ENCODE results near the gene RABEP2. TPM values are rescaled to one million over a fixed set of nuclear protein-coding genes. Genes with fewer than 3 reads are reported as not detected.
"Not testable (repeated sequence)": the region's sequence is repeated elsewhere in the genome, so short reads cannot be mapped to it uniquely, and the experiment has no call there.

RABEP2 gene
- total and polyA plus RNA-seq, 3 experiments from 2014 or later = 6.6 to 21.7 (median 20.8) TPM

GRCh38 chr16:28931801-28932225 lies 6.8 kb upstream of the RABEP2 start, which contains the start of gene CD19:
Gene CD19 (plus strand): TSS chr16:28931971. CDS start chr16:28932001, 30 bp downstream.
- CTCF ChIA-PET = interaction anchor here (1.6 kb wide), 1 partner anchor 13 kb away, joined by 6 read pairs; no protein-coding TSS in a partner anchor
- no peak within 1 kb of the TSS for H3K4me3 Mint-ChIP-seq
- H3K27ac Mint-ChIP-seq = peak within 1 kb of the TSS; percentile 43 to 91 (median 86)
- Histone ChIP-seq H3K27me3 (ENCODE audit: insufficient read depth, low read length, poor library complexity, severe bottlenecking) (no peaks in the 10 kb centered on the region), H3K27ac (ENCODE audit: low read depth, low read length) (no peak within 1 kb of the TSS), H3K9me3 (ENCODE audit: low read length) (no peaks in the 10 kb centered on the region), H3K4me3 (ENCODE audit: low read length) (no peak within 1 kb of the TSS), H3K36me3 (ENCODE audit: insufficient read depth, low read length) (no peaks in the 10 kb centered on the region), H3K4me1 (ENCODE audit: insufficient read depth, low read length) (peaks cover 12% of the 10 kb centered on the region)
- DNase-seq = no peak
- H3K36me3 Mint-ChIP-seq = no peaks in the 10 kb centered on the region
- no peaks in the 10 kb centered on the region for H3K27me3 Mint-ChIP-seq
- POLR2A ChIA-PET = interaction anchor here (1.0 kb wide), 1 partner anchor 18 kb away, joined by 3 read pairs; no protein-coding TSS in a partner anchor
- no peaks in the 10 kb centered on the region for H3K9me3 Mint-ChIP-seq
- H3K4me1 Mint-ChIP-seq = peaks cover 20 to 25% (median 21%) of the 10 kb centered on the region in 3 donors

- peaks cover 0 to under 1% (median 0%) of the 10 kb centered on the region in 3 donors for H3K36me3 Mint-ChIP-seq
- no peak overlapping the region for H3K4me3 ChIP-seq (ENCODE audit: low read length)
- H3K27me3 ChIP-seq (ENCODE audit: insufficient read depth, low read length, poor library complexity, severe bottlenecking) = no peaks in the 10 kb centered on the region
- H3K36me3 ChIP-seq (ENCODE audit: insufficient read depth, low read length) = no peaks in the 10 kb centered on the region
- H3K27me3 Mint-ChIP-seq = no peaks in the 10 kb centered on the region
- peaks cover 13% of the 10 kb centered on the region for H3K4me1 ChIP-seq (ENCODE audit: insufficient read depth, low read length)
- CTCF ChIA-PET = no interaction called here
- no peak for DNase-seq
- H3K4me1 Mint-ChIP-seq = peaks cover 16 to 20% (median 18%) of the 10 kb centered on the region in 3 donors
- H3K9me3 ChIP-seq (ENCODE audit: low read length) = no peaks in the 10 kb centered on the region
- peak overlapping the region in 7 of 8 donors; percentile 69 to 91 (median 85) for H3K27ac Mint-ChIP-seq
- no peak overlapping the region for H3K27ac ChIP-seq (ENCODE audit: low read depth, low read length)
- H3K9me3 Mint-ChIP-seq = no peaks in the 10 kb centered on the region
- H3K4me3 Mint-ChIP-seq = no peak overlapping the region
- POLR2A ChIA-PET = interaction anchor here (0.6 kb wide), 1 partner anchor 840 kb away, joined by 7 read pairs; no protein-coding TSS in a partner anchor
These were observed 5.6 kb upstream of the RABEP2 start for GRCh38 chr16:28930652-28931051.

DNA sequence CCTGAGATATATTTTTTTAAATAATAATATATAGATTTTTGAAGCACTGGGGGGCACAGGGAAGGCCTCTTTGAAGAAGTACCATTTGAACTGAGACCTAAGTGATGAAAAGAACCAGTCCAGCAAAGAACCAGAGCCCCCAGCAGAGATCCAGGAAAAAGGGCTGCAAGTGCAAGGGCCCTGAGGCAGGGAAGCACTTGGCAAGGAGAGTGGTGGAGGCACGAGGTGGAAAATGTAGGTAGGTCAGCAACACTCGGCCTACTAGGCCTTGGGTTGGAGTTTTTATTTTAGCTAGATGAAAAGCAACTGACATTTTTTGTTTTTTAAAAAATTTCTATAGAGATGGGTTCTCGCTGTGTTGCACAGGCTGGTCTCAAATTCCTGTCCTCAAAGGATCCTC lies 5.2 kb upstream of the RABEP2 start:
- Mint-ChIP-seq H3K27ac (peak overlapping the region in 7 of 8 donors; percentile 68 to 91 (median 79)), H3K27me3 (peaks cover 0 to 2% of the 10 kb centered on the region in 2 donors), H3K9me3 (no peaks in the 10 kb centered on the region), H3K36me3 (peaks cover 0 to 4% (median 0%) of the 10 kb centered on the region in 3 donors), H3K4me1 (peaks cover 18 to 23% (median 18%) of the 10 kb centered on the region in 3 donors), H3K4me3 (no peak overlapping the region)
- Histone ChIP-seq H3K27me3 (ENCODE audit: insufficient read depth, low read length, poor library complexity, severe bottlenecking) (no peaks in the 10 kb centered on the region), H3K4me1 (ENCODE audit: insufficient read depth, low read length) (peaks cover 13% of the 10 kb centered on the region), H3K4me3 (ENCODE audit: low read length) (no peak overlapping the region), H3K27ac (ENCODE audit: low read depth, low read length) (no peak overlapping the region), H3K36me3 (ENCODE audit: insufficient read depth, low read length) (no peaks in the 10 kb centered on the region), H3K9me3 (ENCODE audit: low read length) (no peaks in the 10 kb centered on the region)
- CTCF ChIA-PET = interaction anchor here (8.9 kb wide), 1 partner anchor 15 kb away, joined by 55 read pairs; no protein-coding TSS in a partner anchor
- no peak for DNase-seq
- POLR2A ChIA-PET = no interaction called here

DNA sequence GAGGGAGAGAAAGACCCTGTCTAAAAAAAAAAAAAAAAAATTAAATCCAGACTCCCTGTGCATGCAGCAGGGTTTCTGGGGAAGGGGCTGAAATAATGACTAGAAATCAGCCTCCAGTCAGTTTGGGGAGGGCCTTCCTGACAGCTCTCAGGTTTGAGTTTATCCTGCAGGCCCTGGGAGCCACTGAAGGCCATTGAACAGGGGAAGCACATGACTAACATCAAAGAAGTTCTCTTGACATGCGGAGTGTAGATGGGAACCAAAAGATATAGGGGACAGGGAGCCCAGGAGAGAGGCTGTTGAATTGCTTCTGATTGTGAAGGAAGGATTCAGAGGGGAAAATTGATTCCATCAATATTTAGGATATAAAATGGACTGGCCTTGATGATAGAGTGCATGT lies 2.8 kb upstream of the RABEP2 start:
- no peak for DNase-seq

DNA sequence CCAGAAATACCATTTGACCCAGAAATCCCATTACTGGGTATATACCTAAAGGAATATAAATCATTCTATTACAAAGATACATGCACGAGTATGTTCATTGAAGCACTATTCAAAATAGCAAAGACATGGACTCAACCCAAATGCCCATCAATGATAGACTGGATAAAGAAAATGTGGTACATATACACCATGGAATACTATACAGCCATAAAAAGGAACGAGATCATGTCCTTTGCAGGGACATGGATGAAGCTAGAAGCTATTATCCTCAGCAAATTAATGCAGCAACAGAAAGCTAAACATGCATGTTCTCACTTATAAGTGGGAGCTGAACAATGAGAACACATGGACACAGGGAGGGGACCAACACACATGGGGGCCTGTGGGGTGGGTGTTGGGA lies 1.2 kb upstream of the RABEP2 start:
- not testable (repeated sequence) for DNase-seq; H3K9me3 Mint-ChIP-seq; H3K36me3 ChIP-seq (ENCODE audit: insufficient read depth, low read length); H3K4me3 ChIP-seq (ENCODE audit: low read length); H3K27me3 ChIP-seq (ENCODE audit: insufficient read depth, low read length, poor library complexity, severe bottlenecking); H3K27ac ChIP-seq (ENCODE audit: low read depth, low read length); H3K27me3 Mint-ChIP-seq; H3K9me3 ChIP-seq (ENCODE audit: low read length)
- peaks cover 18% of the 10 kb centered on the region for H3K4me1 ChIP-seq (ENCODE audit: insufficient read depth, low read length)
- Mint-ChIP-seq H3K27ac (peak overlapping the region; percentile 91 to 99 (median 98)), H3K4me1 (peaks cover 24 to 36% (median 24%) of the 10 kb centered on the region in 3 donors), H3K4me3 (peak overlapping the region; percentile 86 to 98 (median 94)), H3K36me3 (peaks cover 0 to 18% (median under 1%) of the 10 kb centered on the region in 3 donors)
- ChIA-PET POLR2A (interaction anchor here (0.7 to 2.6 kb wide), 3 partner anchors 47 to 104 kb away, joined by 3 to 10 read pairs (median 9); partner anchors contain the start of gene ATXN2L), CTCF (interaction anchor here (1.2 to 8.9 kb wide), 2 partner anchors 10 to 18 kb away, joined by 3 to 55 read pairs; no protein-coding TSS in a partner anchor)

More for the DNA sequence above, 2.8 kb upstream of the RABEP2 start:
- Histone ChIP-seq H3K9me3 (ENCODE audit: low read length) (no peaks in the 10 kb centered on the region), H3K4me1 (ENCODE audit: insufficient read depth, low read length) (peaks cover 18% of the 10 kb centered on the region), H3K27me3 (ENCODE audit: insufficient read depth, low read length, poor library complexity, severe bottlenecking) (no peaks in the 10 kb centered on the region), H3K27ac (ENCODE audit: low read depth, low read length) (no peak overlapping the region), H3K4me3 (ENCODE audit: low read length) (no peak overlapping the region), H3K36me3 (ENCODE audit: insufficient read depth, low read length) (no peaks in the 10 kb centered on the region)
- H3K4me3 Mint-ChIP-seq = peak overlapping the region in 1 of 7 donors; percentile 51
- peaks cover 0 to 12% (median 0%) of the 10 kb centered on the region in 3 donors for H3K36me3 Mint-ChIP-seq
- peak overlapping the region in 3 of 8 donors; percentile 16 to 51 (median 38) for H3K27ac Mint-ChIP-seq
- peaks cover 0 to 2% of the 10 kb centered on the region in 2 donors for H3K27me3 Mint-ChIP-seq
- peaks cover 24 to 36% (median 26%) of the 10 kb centered on the region in 3 donors for H3K4me1 Mint-ChIP-seq
- POLR2A ChIA-PET = no interaction called here
- CTCF ChIA-PET = interaction anchor here (8.9 kb wide), 1 partner anchor 17 kb away, joined by 55 read pairs; no protein-coding TSS in a partner anchor
- H3K9me3 Mint-ChIP-seq = no peaks in the 10 kb centered on the region

- peaks cover 2 to 21% (median 4%) of the 10 kb centered on the region in 3 donors for H3K36me3 Mint-ChIP-seq
- no peaks in the 10 kb centered on the region for H3K9me3 ChIP-seq (ENCODE audit: low read length)
- H3K4me1 Mint-ChIP-seq = peaks cover 19 to 30% (median 20%) of the 10 kb centered on the region in 3 donors
- no peaks in the 10 kb centered on the region for H3K36me3 ChIP-seq (ENCODE audit: insufficient read depth, low read length)
- DNase-seq = peak; percentile 70 to 89 (median 85)
- peak overlapping the region; percentile 91 to 99 (median 98) for H3K27ac Mint-ChIP-seq
- H3K9me3 Mint-ChIP-seq = no peaks in the 10 kb centered on the region
- H3K27me3 Mint-ChIP-seq = peaks cover 0 to 2% of the 10 kb centered on the region in 2 donors
- H3K27ac ChIP-seq (ENCODE audit: low read depth, low read length) = peak overlapping the region; percentile 96
- H3K4me3 Mint-ChIP-seq = peak overlapping the region; percentile 86 to 98 (median 94)
- peaks cover 13% of the 10 kb centered on the region for H3K4me1 ChIP-seq (ENCODE audit: insufficient read depth, low read length)
- H3K27me3 ChIP-seq (ENCODE audit: insufficient read depth, low read length, poor library complexity, severe bottlenecking) = no peaks in the 10 kb centered on the region
- peak overlapping the region; percentile 86 for H3K4me3 ChIP-seq (ENCODE audit: low read length)
- ChIA-PET POLR2A (interaction anchor here (0.6 to 2.6 kb wide), 7 partner anchors 11 to 612 kb away, joined by 3 to 10 read pairs (median 3); partner anchors contain the start of genes ATXN2L and NFATC2IP), CTCF (interaction anchor here (8.9 kb wide), 1 partner anchor 19 kb away, joined by 55 read pairs; no protein-coding TSS in a partner anchor)
These were observed 569 bp upstream of the RABEP2 start for GRCh38 chr16:28925386-28926228.

DNA sequence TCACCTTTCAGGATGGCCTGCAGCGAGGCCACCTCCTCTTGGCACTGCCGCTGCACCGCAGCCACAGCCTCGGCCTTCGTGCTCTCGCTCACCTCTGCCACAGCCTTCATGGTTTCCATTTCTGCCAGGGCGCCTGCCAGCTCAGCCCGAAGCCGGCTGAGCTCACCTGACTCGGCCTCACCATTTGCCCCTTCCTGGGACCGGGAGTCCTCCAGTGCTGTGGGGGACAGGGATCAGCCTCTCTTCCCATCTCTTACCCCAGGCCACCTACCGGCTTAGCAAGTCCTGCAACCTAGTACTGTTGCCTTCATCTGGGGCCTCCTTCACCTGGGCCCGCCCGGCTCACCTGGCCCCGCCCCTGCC lies 658 bp downstream of the RABEP2 start:
- Histone ChIP-seq H3K4me3 (ENCODE audit: low read length) (peak overlapping the region; percentile 86), H3K4me1 (ENCODE audit: insufficient read depth, low read length) (peaks cover 11% of the 10 kb centered on the region), H3K9me3 (ENCODE audit: low read length) (no peaks in the 10 kb centered on the region), H3K27me3 (ENCODE audit: insufficient read depth, low read length, poor library complexity, severe bottlenecking) (no peaks in the 10 kb centered on the region), H3K27ac (ENCODE audit: low read depth, low read length) (peak overlapping the region; percentile 96), H3K36me3 (ENCODE audit: insufficient read depth, low read length) (peaks cover 5% of the 10 kb centered on the region)
- Mint-ChIP-seq H3K36me3 (peaks cover 4 to 29% (median 5%) of the 10 kb centered on the region in 3 donors), H3K27ac (peak overlapping the region; percentile 91 to 99 (median 98)), H3K4me3 (peak overlapping the region; percentile 86 to 98 (median 94)), H3K27me3 (peaks cover 0 to 2% of the 10 kb centered on the region in 2 donors), H3K4me1 (peaks cover 13 to 24% (median 15%) of the 10 kb centered on the region in 3 donors), H3K9me3 (no peaks in the 10 kb centered on the region)
- POLR2A ChIA-PET = interaction anchor here (0.6 to 2.6 kb wide), 3 partner anchors 47 to 102 kb away, joined by 8 to 10 read pairs (median 9); partner anchors contain the start of gene ATXN2L
- CTCF ChIA-PET = interaction anchor here (8.9 kb wide), 1 partner anchor 20 kb away, joined by 55 read pairs; no protein-coding TSS in a partner anchor
- no peak for DNase-seq

Data from CD8-positive, alpha-beta memory T cell (primary cell).